Activated T-helper 1 cell treated with anti-CD3 and anti-CD28 coated beads, Interleukin-12 subunit alpha, Interleukin-12 subunit beta, Interleukin-2, Interleukin-4 antibody, amounts not matched to agents 30 ng/mL and 10 ng/mL and 1 ng/mL, durations not matched to agents 14 hours and 24 hours and 36 hours (primary cell): Measurements from ENCODE around the gene SRF. TPM values are rescaled to one million over a fixed set of nuclear protein-coding genes. Genes with fewer than 3 reads are reported as not detected.

ENCODE experiments used
- DNase-seq: peaks from one replicate; pipeline ENCODE4 v3.0.0; 2021; ENCODE audit warnings: low spot score
- H3K27ac Mint-ChIP-seq: one replicate; pipeline ENCODE4 v1.8.0; 2021; ENCODE audit warnings: mild to moderate bottlenecking, mixed read lengths
- H3K27me3 Mint-ChIP-seq: one replicate; pipeline ENCODE4 v1.8.0; 2022; ENCODE audit warnings: mild to moderate bottlenecking, moderate library complexity, mixed read lengths; ENCODE audit not compliant: insufficient read depth
- H3K36me3 Mint-ChIP-seq: one replicate; pipeline ENCODE4 v1.8.0; 2021; ENCODE audit warnings: low read depth, mixed read lengths
- H3K4me1 Mint-ChIP-seq: one replicate; pipeline ENCODE4 v1.8.0; 2021; ENCODE audit warnings: low read depth, mixed read lengths
- H3K4me3 Mint-ChIP-seq: one replicate; pipeline ENCODE4 v1.8.0; 2021; ENCODE audit warnings: mild to moderate bottlenecking, moderate library complexity, mixed read lengths
- H3K9me3 Mint-ChIP-seq: one replicate; pipeline ENCODE4 v1.8.0; 2021; ENCODE audit warnings: mixed read lengths
- intact Hi-C: fragments of 100-400 bp; cut with micrococcal nuclease; formaldehyde crosslinking; loops from one replicate; pipeline ENCODE4 v1.15.1; 2024
- total RNA-seq: library from RNA; stranded (reverse); gene quantifications from 2 replicates; pipeline ENCODE4 v1.2.3, GENCODE V29; 2022

Gene SRF
- total RNA-seq, 1 donor from 2014 or later: 61.9 TPM

DNA sequence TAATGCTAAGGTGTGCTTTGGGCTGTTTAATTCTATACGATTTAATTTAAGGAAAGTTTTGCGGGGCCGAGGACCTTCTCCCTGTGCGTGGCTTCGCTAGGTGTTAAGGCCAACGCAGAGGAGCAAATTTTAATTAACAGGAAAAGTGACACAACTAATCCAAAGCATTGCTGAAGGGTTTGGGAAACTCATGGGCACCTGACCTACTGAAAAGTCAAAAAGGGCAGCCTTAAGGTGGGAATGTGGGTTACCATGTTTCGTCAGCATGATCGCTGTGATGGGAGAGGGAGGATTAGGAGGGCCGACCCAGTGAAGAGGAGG is 10.5 kb downstream of the SRF start:
- Mint-ChIP-seq H3K4me1 (peaks cover 48% of the 10 kb centered on the region), H3K36me3 (peaks cover 43% of the 10 kb centered on the region), H3K4me3 (peak overlapping the region; percentile 95), H3K27ac (peak overlapping the region; percentile 91), H3K27me3 (no peaks in the 10 kb centered on the region), H3K9me3 (no peaks in the 10 kb centered on the region)
- intact Hi-C loops: no loop called here
- no peak for DNase-seq

DNA sequence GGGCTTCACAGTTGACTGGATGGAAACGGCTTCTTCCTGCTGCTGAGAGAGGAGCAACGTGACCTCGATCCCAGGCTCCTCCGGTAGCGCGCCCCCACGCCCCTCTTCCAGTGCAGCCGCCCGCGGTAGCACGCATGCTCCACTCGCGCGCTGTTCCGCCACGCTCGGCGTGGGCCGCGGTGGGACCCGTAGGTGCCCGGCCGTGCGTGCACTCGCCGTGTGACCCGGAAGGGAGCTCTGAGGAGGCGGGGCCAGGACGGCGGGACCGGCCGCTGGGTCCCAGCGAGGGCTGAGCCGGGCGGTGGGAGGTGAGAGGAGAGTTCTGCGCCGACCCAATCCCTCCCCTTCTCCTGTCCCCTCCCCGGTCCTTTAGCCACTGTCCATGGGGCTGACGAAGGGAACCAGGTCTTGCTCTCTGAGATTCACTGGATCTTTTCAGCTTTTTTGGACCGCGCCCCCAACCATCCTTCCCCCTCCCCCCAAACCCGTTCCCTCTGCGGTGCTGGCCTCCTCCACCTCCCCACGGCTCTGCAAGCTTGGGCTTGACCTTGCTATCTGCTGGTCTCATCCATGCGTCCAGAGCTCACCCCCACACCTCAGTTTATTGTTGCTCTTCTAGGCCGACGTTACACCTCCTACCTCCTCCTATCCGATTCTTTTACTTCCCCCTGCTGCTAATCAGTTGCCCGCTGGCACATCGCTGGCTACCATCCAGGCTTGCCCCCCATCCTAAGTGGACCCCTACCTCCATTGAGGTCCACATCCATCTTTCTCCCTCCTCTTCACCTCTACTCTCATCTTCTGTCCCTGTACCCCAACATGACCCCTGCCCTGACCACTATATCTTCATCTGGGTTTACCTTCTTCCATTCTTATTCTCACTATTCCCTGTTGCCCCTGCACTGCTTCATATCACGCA is 11.1 kb downstream of the SRF start, which contains the start of gene CUL9:
TSS of gene CUL9 (plus strand) at position 255 of the 919 bp plus-strand sequence. CDS start 2,115 bp downstream, outside the sequence.
- no peaks in the 10 kb centered on the region for H3K27me3 Mint-ChIP-seq
- peaks cover 48% of the 10 kb centered on the region for H3K4me1 Mint-ChIP-seq
- H3K4me3 Mint-ChIP-seq: peak within 1 kb of the TSS; percentile 95
- peak; percentile 83 for DNase-seq
- H3K36me3 Mint-ChIP-seq: peaks cover 41% of the 10 kb centered on the region
- H3K9me3 Mint-ChIP-seq: no peaks in the 10 kb centered on the region
- intact Hi-C loops: loop anchor here (1.0 kb wide), 2 partner anchors 8 to 42 kb away; no protein-coding TSS in a partner anchor
- peak within 1 kb of the TSS; percentile 91 for H3K27ac Mint-ChIP-seq

DNA sequence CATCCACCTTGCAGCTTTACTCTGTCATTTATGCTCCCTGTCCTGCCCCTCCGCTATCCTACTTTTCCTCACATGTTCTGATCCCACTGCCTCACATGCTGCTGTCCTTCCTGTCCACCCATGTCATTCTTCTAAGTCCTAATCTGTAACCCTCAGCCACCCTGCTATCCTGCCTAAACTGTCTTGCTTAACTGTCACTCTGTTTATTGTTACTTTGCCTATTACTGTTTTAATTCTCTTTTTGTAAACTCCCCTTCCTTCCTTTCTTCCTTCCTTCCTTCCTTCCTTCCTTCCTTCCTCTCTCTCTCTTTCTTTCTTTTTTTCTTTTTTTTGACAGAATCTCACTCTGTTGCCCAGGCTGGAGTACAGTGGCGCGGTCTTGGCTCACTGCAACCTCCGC is 12.4 kb downstream of the SRF start:
- Mint-ChIP-seq H3K4me3 (peak overlapping the region; percentile 95), H3K4me1 (peaks cover 48% of the 10 kb centered on the region), H3K36me3 (peaks cover 35% of the 10 kb centered on the region), H3K9me3 (no peaks in the 10 kb centered on the region), H3K27me3 (no peaks in the 10 kb centered on the region), H3K27ac (peak overlapping the region; percentile 91)
- intact Hi-C loops: no loop called here
- no peak for DNase-seq

DNA sequence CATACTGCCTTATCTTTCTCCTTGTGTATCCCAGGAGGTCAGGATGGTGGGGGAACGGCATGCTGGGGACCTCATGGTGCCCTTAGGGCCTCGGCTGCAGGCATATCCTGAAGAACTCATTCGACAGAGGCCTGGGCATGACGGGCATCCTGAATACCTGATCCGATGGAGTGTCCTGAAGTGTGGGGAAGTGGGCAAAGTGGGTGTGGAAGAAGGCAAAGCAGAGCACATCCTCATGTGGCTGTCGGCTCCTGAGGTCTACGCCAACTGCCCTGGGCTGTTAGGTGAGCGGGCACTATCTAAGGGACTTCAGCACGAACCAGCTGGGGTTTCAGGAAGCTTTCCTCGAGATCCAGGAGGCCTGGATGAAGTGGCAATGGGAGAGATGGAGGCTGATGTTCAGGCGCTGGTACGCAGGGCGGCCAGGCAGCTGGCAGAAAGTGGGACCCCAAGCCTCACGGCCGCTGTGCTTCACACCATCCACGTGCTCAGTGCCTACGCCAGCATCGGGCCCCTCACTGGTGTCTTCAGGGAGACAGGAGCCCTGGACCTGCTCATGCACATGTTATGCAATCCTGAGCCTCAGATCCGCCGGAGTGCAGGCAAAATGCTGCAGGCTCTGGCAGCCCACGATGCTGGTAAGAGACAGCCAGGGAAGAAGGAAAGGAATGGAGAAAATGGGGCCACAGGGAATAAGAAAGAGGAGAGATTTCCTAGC is 13.4 kb downstream of the SRF start:
- H3K9me3 Mint-ChIP-seq: no peaks in the 10 kb centered on the region
- peaks cover 48% of the 10 kb centered on the region for H3K4me1 Mint-ChIP-seq
- DNase-seq: no peak
- intact Hi-C loops: no loop called here
- H3K27me3 Mint-ChIP-seq: no peaks in the 10 kb centered on the region
- H3K36me3 Mint-ChIP-seq: peaks cover 30% of the 10 kb centered on the region
- H3K27ac Mint-ChIP-seq: peak overlapping the region; percentile 32
- peak overlapping the region; percentile 64 for H3K4me3 Mint-ChIP-seq

DNA sequence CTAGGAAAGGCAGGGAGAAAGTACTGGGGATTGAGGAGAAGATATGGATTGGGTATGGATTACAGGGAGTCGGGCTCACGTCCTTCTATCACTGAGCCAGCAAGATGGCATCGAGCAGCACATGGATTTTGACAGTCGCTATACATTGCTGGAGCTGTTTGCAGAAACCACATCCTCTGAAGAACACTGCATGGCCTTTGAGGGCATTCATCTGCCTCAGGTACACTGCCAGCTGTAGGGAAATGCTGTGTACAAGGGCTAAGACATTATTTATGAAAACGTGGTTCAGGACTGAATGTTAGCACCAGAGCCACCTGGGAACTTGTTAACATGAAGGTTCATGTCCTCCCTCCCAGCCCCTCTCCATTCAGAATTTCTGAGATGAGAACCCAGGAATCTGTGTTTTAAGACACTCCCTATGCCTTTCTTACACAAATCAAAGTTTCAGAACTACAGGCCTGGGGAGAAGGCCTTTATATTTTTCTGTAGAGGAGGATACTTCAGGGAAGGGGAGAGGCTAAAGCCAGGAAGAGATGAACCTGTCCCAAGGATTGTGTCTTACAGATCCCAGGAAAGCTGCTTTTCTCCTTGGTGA is 14.4 kb downstream of the SRF start:
- DNase-seq: no peak
- Mint-ChIP-seq H3K4me1 (peaks cover 48% of the 10 kb centered on the region), H3K9me3 (no peaks in the 10 kb centered on the region), H3K27me3 (no peaks in the 10 kb centered on the region), H3K36me3 (peaks cover 30% of the 10 kb centered on the region), H3K4me3 (peak overlapping the region; percentile 6), H3K27ac (peak overlapping the region; percentile 57)
- intact Hi-C loops: no loop called here

DNA sequence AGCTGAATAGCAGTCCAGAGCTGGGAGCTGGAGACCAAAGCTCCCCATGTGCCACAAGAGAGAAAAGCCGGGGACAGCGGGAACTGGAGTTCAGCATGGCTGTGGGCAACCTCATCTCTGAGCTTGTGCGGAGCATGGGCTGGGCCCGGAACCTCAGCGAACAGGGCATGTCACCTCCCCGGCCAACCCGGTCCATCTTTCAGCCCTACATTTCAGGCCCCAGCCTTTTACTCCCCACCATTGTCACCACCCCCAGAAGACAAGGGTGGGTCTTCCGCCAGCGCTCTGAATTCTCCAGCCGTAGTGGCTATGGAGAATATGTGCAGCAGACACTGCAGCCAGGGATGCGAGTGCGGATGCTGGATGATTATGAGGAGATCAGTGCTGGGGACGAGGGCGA is 14.9 kb downstream of the SRF start:
- no peak for DNase-seq
- Mint-ChIP-seq H3K4me3 (no peak overlapping the region), H3K27ac (peak overlapping the region; percentile 17), H3K4me1 (peaks cover 45% of the 10 kb centered on the region), H3K27me3 (no peaks in the 10 kb centered on the region), H3K9me3 (no peaks in the 10 kb centered on the region), H3K36me3 (peaks cover 29% of the 10 kb centered on the region)
- intact Hi-C loops: no loop called here

DNA sequence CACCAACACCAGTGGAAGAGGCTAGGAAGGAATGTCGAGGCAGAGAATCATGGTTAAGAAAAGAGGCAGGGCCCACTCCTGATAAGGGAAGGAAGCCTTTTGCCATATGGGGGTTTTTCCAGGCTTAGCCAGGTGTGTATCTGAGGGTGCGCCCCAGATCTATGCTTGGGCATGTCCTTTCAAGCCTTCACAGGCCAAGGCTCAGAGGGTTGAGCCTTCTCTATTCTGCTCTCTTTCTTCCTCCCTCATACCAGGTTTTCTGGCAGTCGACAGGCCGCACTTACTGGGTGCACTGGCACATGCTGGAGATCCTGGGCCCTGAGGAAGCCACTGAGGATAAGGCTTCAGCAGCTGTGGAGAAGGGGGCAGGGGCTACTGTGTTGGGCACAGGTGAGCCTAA is 15.6 kb downstream of the SRF start:
- H3K36me3 Mint-ChIP-seq: peaks cover 24% of the 10 kb centered on the region
- H3K27ac Mint-ChIP-seq: no peak overlapping the region
- no peaks in the 10 kb centered on the region for H3K27me3 Mint-ChIP-seq
- no peak for DNase-seq
- peaks cover 38% of the 10 kb centered on the region for H3K4me1 Mint-ChIP-seq
- intact Hi-C loops: no loop called here
- no peak overlapping the region for H3K4me3 Mint-ChIP-seq
- no peaks in the 10 kb centered on the region for H3K9me3 Mint-ChIP-seq

DNA sequence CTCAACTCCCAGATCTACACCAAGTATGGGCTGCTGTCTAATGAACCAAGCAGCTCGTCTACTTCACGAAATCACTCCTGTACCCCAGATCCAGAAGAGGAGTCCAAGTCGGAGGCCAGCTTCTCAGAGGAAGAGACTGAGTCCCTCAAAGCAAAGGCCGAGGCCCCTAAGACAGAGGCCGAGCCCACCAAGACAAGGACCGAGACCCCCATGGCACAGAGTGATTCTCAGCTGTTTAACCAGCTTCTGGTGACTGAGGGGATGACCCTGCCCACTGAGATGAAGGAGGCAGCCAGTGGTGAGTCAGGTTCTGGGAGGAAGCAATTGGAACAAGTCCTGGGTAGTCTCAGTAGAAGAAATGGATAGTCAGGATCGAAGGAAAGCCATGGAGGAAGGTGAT is 16.8 kb downstream of the SRF start:
- intact Hi-C loops: no loop called here
- Mint-ChIP-seq H3K36me3 (peaks cover 25% of the 10 kb centered on the region), H3K9me3 (no peaks in the 10 kb centered on the region), H3K27me3 (no peaks in the 10 kb centered on the region), H3K27ac (no peak overlapping the region), H3K4me3 (no peak overlapping the region), H3K4me1 (peaks cover 31% of the 10 kb centered on the region)
- no peak for DNase-seq

DNA sequence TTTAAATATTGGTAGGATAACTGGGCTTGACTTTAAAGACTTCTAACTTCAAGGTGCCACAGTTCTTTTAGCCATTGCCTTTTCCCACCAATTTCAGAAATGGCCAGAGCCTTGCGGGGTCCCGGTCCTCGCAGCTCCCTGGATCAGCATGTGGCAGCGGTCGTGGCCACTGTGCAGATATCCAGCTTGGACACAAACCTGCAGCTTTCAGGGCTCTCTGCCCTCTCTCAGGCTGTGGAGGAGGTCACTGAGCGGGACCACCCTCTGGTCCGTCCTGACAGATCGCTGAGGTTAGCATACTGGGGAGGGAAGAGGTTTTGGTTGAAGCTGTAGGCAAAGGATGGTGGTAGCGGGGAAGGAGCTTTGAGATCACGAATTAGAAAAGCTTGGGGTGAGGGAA is 17.4 kb downstream of the SRF start:
- peaks cover 25% of the 10 kb centered on the region for H3K4me1 Mint-ChIP-seq
- H3K27ac Mint-ChIP-seq: no peak overlapping the region
- H3K36me3 Mint-ChIP-seq: peaks cover 27% of the 10 kb centered on the region
- no peaks in the 10 kb centered on the region for H3K9me3 Mint-ChIP-seq
- no peaks in the 10 kb centered on the region for H3K27me3 Mint-ChIP-seq
- intact Hi-C loops: no loop called here
- no peak overlapping the region for H3K4me3 Mint-ChIP-seq
- DNase-seq: no peak

DNA sequence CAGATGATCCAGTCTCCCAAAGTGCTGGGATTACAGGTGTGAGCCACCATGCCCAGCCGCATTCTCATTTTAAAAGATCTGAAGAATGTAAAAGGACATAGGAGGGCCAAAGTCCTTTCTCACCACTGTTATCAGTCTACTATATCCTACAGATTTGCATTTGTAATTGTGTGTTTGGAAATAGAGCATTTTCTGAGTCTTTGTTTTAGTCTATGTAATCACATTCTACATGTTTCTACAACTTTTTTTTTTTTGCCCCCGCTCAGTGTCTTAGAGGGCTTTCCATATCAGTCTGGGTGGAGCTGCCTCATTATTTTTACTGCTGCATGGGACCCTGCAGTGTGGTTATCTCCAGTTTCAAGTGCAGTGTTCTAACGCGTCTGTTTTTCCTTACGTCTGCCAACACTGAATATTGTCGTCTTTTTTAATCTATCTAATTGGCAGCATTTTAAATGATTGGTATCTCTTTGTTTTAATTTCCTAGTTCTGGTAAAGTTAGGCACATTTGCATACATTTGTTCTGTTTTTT is 18.8 kb downstream of the SRF start:
- Mint-ChIP-seq H3K4me3 (no peak overlapping the region), H3K4me1 (peaks cover 12% of the 10 kb centered on the region), H3K27me3 (no peaks in the 10 kb centered on the region), H3K9me3 (no peaks in the 10 kb centered on the region), H3K36me3 (peaks cover 23% of the 10 kb centered on the region), H3K27ac (no peak overlapping the region)
- intact Hi-C loops: no loop called here
- DNase-seq: no peak

DNA sequence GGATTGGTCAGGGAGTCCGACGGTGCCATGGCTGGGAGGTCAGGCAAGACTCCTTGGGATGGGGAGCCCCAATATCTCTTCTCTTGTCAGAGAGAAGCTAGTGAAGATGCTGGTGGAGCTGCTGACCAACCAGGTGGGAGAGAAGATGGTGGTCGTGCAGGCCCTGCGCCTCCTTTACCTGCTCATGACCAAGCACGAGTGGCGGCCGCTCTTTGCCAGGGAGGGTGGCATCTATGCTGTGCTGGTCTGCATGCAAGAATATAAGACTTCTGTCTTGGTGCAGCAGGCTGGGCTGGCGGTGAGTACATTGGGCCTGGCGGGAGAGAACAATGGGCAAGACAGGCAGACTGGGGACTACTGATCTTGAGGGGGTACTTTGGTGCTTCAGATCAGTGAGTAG is 21.8 kb downstream of the SRF start:
- peaks cover 29% of the 10 kb centered on the region for H3K36me3 Mint-ChIP-seq
- intact Hi-C loops: no loop called here
- H3K4me3 Mint-ChIP-seq: no peak overlapping the region
- H3K9me3 Mint-ChIP-seq: no peaks in the 10 kb centered on the region
- no peak overlapping the region for H3K27ac Mint-ChIP-seq
- H3K27me3 Mint-ChIP-seq: no peaks in the 10 kb centered on the region
- no peaks in the 10 kb centered on the region for H3K4me1 Mint-ChIP-seq
- no peak for DNase-seq

DNA sequence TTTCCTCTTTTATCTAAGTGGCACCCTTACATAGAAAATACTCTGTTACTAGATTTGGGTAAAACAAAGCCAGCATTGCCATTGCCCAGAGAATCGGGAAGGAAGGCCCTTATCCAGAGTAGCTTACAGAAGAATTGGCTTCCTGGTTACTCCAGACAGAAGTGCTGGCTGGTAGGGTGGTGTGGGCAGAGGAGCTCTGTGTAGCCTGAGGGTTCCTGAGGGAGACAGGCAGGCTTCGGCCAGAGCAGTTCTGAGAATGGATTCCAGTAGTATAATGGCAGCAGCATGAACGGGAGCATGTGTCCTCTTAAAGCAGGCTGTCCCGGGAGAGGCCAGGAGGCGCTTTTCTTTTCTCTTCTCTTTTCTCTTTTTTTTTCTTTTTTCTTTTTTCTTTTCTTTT is 22.9 kb downstream of the SRF start:
- no peaks in the 10 kb centered on the region for H3K27me3 Mint-ChIP-seq
- H3K4me1 Mint-ChIP-seq: no peaks in the 10 kb centered on the region
- H3K27ac Mint-ChIP-seq: no peak overlapping the region
- no peak overlapping the region for H3K4me3 Mint-ChIP-seq
- no peaks in the 10 kb centered on the region for H3K9me3 Mint-ChIP-seq
- intact Hi-C loops: no loop called here
- no peak for DNase-seq
- H3K36me3 Mint-ChIP-seq: peaks cover 29% of the 10 kb centered on the region

DNA sequence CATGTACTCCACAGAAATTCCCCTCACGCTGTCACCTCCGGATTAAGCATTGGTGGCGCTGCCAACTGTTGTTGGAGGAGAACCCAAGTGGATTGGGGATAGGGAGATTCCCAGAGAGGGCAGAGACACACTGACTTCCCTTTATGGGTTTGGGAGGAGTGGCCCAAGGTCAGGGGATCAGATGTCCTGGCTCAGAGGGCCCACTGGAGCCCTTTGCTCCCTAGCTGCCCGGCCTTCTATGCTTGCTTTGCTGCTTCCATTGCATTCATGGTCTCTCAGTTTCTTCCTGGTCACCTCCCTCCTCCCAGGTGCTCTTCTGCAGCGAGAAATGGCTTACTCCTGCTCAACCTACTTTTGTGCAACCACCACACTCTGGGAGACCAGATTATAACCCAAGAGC is 25.3 kb downstream of the SRF start:
- intact Hi-C loops: no loop called here
- Mint-ChIP-seq H3K4me3 (no peak overlapping the region), H3K4me1 (no peaks in the 10 kb centered on the region), H3K27ac (no peak overlapping the region), H3K36me3 (peaks cover 42% of the 10 kb centered on the region), H3K27me3 (no peaks in the 10 kb centered on the region), H3K9me3 (no peaks in the 10 kb centered on the region)
- no peak for DNase-seq
